Body of pancreas (tissue), 4 donors: Measurements from ENCODE around the gene CCDC3. TPM values are rescaled to one million over a fixed set of nuclear protein-coding genes. Genes with fewer than 3 reads are reported as not detected.

Experiments
- ATAC-seq: fragments of 150-250 bp; one replicate; pipeline ENCODE4 v1.9.1; 2016
- DNase-seq, 4 donors: peaks; one replicate each; pipeline ENCODE4 v3.0.0-alpha.2; 2019
- H3K27ac ChIP-seq, 4 donors: fragments of 200-600 bp; sonication (generic); 1 replicate in 3 of 4; 2 replicates in 1 of 4; pipeline versions ENCODE4 v1.5.1 to v1.6.1; 2016 to 2019; ENCODE audit warnings: mild to moderate bottlenecking in 1 of 4, mixed read lengths in 1 of 4, moderate library complexity in 1 of 4
- H3K27me3 ChIP-seq, 2 donors: fragments of 200-600 bp; sonication (generic); one replicate each; pipeline ENCODE4 v1.6.0; 2016; ENCODE audit warnings: mild to moderate bottlenecking in 1 of 2
- H3K36me3 ChIP-seq, 2 donors: fragments of 200-600 bp; sonication (generic); replicated peaks in 1 of 2; 2 replicates each; pipeline ENCODE4 v1.5.1; 2016; ENCODE audit warnings: low read depth in 2 of 2; ENCODE audit not compliant: insufficient read depth in 1 of 2
- H3K4me1 ChIP-seq: fragments of 200-600 bp; sonication (generic); one replicate; pipeline ENCODE4 v1.6.0; 2016
- H3K4me3 ChIP-seq, 2 donors: fragments of 200-600 bp; sonication (generic); 1 replicate in 1 of 2; 2 replicates in 1 of 2; pipeline ENCODE4 v1.5.1; 2016 to 2019
- H3K9me3 ChIP-seq, 3 donors: fragments of 200-600 bp; sonication (generic); 1 replicate in 2 of 3; 2 replicates in 1 of 3; pipeline ENCODE4 v1.5.1; 2016
- POLR2A ChIP-seq, 3 donors: fragments of 450-650 bp; IDR thresholded peaks; one replicate each; pipeline ENCODE4 v1.6.1; 2016; ENCODE audit warnings: antibody characterized with exemption in 3 of 3, mild to moderate bottlenecking in 2 of 3
- WGBS, 2 donors: methylation state at CpG; one replicate each; pipeline ENCODE4 v1.1.5; 2017; 5-methylcytosine and 5-hydroxymethylcytosine counted together
- intact Hi-C: fragments of 100-400 bp; cut with DNase I; formaldehyde crosslinking; loops from one replicate; pipeline ENCODE4 v1.15.1; 2023
- total RNA-seq, 2 donors: library from RNA; depleted of rRNA; stranded (reverse); fragments of >200 nt; gene quantifications; one replicate each; pipeline ENCODE4 v1.1.0, GENCODE V29; 2016
- TF ChIP-seq, protein P1 (sequence below), 7 experiments: fragments of 450-650 bp in 4 of 7; fragments of 200-600 bp in 3 of 7; sonication (generic) in 3 of 7; IDR thresholded peaks; one replicate each; pipeline ENCODE4 v1.5.1; 2016 to 2019; ENCODE audit warnings: antibody characterized with exemption in 7 of 7

Gene CCDC3
- total RNA-seq, 2 donors from 2014 or later = 2.1 to 17.1 TPM

DNA sequence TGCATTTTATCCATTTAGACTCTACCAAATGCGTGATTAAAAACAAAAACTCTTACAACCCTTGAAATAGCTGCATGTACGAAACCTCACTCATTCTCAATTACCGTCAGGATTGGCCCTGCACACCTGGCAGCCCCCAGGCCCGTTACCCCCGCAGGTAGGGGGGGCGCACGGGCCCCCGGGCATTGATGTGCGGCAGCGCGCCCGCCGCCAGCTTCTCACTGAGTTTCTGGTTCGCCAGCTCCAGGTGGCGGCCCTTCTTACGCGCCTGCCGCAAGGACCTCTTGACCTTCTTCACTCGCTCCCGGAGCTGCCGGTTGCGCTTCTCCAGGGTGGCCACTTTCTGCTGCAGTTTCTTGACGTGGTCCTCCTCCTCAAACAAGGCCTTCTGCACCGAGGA, 103.2 kb downstream of the CCDC3 start:
- DNase-seq (no peak), ATAC-seq (no peak)
- Histone ChIP-seq H3K27me3 (no peaks in the 10 kb centered on the region), H3K36me3 (no peaks in the 10 kb centered on the region), H3K9me3 (no peaks in the 10 kb centered on the region), H3K27ac (no peak overlapping the region), H3K4me3 (no peak overlapping the region), H3K4me1 (no peaks in the 10 kb centered on the region)
- intact Hi-C loops = no loop called here
- TF ChIP-seq, protein P1, sequence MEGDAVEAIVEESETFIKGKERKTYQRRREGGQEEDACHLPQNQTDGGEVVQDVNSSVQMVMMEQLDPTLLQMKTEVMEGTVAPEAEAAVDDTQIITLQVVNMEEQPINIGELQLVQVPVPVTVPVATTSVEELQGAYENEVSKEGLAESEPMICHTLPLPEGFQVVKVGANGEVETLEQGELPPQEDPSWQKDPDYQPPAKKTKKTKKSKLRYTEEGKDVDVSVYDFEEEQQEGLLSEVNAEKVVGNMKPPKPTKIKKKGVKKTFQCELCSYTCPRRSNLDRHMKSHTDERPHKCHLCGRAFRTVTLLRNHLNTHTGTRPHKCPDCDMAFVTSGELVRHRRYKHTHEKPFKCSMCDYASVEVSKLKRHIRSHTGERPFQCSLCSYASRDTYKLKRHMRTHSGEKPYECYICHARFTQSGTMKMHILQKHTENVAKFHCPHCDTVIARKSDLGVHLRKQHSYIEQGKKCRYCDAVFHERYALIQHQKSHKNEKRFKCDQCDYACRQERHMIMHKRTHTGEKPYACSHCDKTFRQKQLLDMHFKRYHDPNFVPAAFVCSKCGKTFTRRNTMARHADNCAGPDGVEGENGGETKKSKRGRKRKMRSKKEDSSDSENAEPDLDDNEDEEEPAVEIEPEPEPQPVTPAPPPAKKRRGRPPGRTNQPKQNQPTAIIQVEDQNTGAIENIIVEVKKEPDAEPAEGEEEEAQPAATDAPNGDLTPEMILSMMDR (IDR thresholded peaks at IDR 0.05) = no peak
- TF ChIP-seq POLR2A (IDR thresholded peaks at IDR 0.05) = no peak
- 75 to 86% methylated on average over 12 to 24 of the region's 24 CpGs for WGBS, 2 donors

GRCh38 chr10:12897278-12897677, 104.2 kb downstream of the CCDC3 start:
- Histone ChIP-seq H3K36me3 (no peaks in the 10 kb centered on the region), H3K9me3 (no peaks in the 10 kb centered on the region), H3K4me1 (no peaks in the 10 kb centered on the region), H3K27me3 (no peaks in the 10 kb centered on the region), H3K27ac (no peak overlapping the region), H3K4me3 (no peak overlapping the region)
- no peak for ATAC-seq
- no peak for DNase-seq
- 77 to 81% methylated on average over 6 of the region's 6 CpGs for WGBS, 2 donors
- intact Hi-C loops = no loop called here
- TF ChIP-seq POLR2A (IDR thresholded peaks at IDR 0.05) = no peak
- TF ChIP-seq, protein P1 (IDR thresholded peaks at IDR 0.05) = no peak

- intact Hi-C loops = no loop called here
- Histone ChIP-seq H3K27me3 (no peaks in the 10 kb centered on the region), H3K27ac (no peak overlapping the region), H3K36me3 (no peaks in the 10 kb centered on the region), H3K9me3 (no peaks in the 10 kb centered on the region), H3K4me3 (no peak overlapping the region), H3K4me1 (no peaks in the 10 kb centered on the region)
- TF ChIP-seq, protein P1 (IDR thresholded peaks at IDR 0.05) = no peak
- no peak for TF ChIP-seq POLR2A (IDR thresholded peaks at IDR 0.05)
- ATAC-seq (no peak), DNase-seq (no peak)
- 95 to 97% methylated on average over 5 of the region's 5 CpGs for WGBS, 2 donors
Observed at GRCh38 chr10:12896251-12896650, 105.3 kb downstream of the CCDC3 start.

- H3K36me3 ChIP-seq = no peaks in the 10 kb centered on the region
- ATAC-seq (no peak), DNase-seq (no peak)
- no peak overlapping the region for H3K4me3 ChIP-seq
- H3K27ac ChIP-seq = no peak overlapping the region
- H3K4me1 ChIP-seq = no peaks in the 10 kb centered on the region
- no peak for TF ChIP-seq POLR2A (IDR thresholded peaks at IDR 0.05)
- TF ChIP-seq, protein P1 (IDR thresholded peaks at IDR 0.05) = no peak
- H3K9me3 ChIP-seq = no peaks in the 10 kb centered on the region
- intact Hi-C loops = no loop called here
- H3K27me3 ChIP-seq = no peaks in the 10 kb centered on the region
Observed at GRCh38 chr10:12892924-12893323, 108.6 kb downstream of the CCDC3 start.

DNA sequence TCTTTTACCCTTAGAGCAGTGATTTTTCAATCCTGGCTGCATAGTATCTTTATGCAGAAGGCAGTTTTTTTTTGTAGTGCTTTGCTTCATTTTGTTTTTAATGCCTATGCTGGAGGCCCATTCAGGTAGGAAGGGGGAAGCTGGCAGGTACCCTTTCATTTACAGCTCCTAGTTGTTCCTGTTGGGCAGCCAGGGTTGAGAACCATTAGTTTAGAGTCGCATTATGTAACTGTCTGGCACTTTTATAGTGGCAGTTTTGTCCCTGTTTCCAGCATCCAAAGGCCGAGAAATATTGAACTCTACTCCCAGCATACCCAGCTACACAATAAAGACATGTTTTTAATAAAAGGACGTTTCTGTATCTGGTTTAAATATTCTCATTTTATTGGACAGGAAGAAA, 110.6 kb downstream of the CCDC3 start:
- no peaks in the 10 kb centered on the region for H3K9me3 ChIP-seq
- no peak overlapping the region for H3K27ac ChIP-seq
- no peaks in the 10 kb centered on the region for H3K27me3 ChIP-seq
- no peaks in the 10 kb centered on the region for H3K36me3 ChIP-seq
- DNase-seq (no peak), ATAC-seq (no peak)
- H3K4me3 ChIP-seq = no peak overlapping the region
- 56 to 61% methylated on average over 3 of the region's 3 CpGs for WGBS, 2 donors
- no peaks in the 10 kb centered on the region for H3K4me1 ChIP-seq
- TF ChIP-seq, protein P1 (IDR thresholded peaks at IDR 0.05) = no peak
- no peak for TF ChIP-seq POLR2A (IDR thresholded peaks at IDR 0.05)
- intact Hi-C loops = no loop called here
